Measurements from ENCODE around the gene SAMD5.

Gene SAMD5

DNA sequence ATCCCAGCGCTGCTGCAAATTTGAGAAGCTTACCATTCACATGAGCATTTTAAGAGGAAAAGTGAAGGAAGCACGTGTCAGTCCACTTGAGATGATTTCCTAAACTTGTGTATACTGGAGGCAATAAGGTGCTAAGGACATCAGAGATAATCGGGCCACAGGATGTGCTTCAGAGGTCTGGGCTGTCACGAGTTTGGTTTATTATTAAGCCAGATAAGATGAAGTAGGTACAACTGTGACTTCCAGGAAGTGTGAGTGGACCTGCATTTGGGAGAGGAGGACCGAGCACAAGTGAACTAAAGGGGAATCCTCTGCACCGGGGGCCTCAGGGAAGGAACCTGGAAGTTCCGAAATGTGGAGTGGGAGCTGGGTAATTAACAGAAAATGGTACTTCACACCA lies 1.4 kb downstream of the SAMD5 start:
- TF ChIP-seq L3MBTL2 (conservative IDR thresholded peaks at IDR 0.05), result no peak
- ChIA-PET POLR2A (no interaction called here), CTCF (interaction anchor here (0.7 to 0.9 kb wide), 3 partner anchors 16 to 200 kb away, joined by 3 to 4 read pairs (median 3); no protein-coding TSS in a partner anchor)
- DNase-seq (ENCODE audit: extremely low spot score), result no peak

DNA sequence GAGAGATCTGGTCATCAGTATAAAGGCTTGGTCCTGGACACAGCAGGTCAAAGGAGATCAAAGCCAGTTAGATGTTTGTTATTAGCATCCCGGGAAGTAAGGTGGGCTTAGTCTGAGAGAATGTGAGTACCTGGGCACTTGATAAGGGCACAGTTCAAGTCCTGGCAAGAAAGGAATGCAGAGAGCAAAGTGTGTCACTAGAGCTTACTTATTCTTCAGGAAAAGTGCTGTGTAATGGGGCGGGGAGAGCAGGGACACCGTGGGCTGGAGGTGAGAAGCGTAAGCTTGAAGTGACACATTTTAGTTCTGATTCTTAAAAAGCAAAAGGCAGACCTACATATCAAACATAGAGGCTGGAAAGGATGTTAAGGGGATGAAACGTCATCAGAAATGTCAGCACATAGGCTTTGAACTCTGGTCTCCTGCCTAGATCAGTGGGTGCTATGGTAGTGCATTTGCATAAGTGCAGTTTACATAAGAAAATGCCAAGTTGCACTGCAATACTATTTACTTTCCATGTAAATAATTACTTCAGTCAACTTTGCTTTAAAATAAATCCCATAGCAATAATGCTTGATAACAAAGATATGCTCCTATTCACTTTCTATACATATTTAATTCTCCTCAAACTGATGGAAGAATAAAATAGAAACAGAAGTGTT lies 2.6 kb downstream of the SAMD5 start:
- CTCF ChIA-PET, result no interaction called here
- TF ChIP-seq ZNF384 (IDR thresholded peaks at IDR 0.05) (no peak), ARNT (IDR thresholded peaks at IDR 0.05) (no peak), ELF4 (IDR thresholded peaks at IDR 0.05) (no peak), HDGF (IDR thresholded peaks at IDR 0.05; ENCODE audit: borderline replicate concordance) (no peak), LEF1 (IDR thresholded peaks at IDR 0.05; ENCODE audit: borderline replicate concordance) (no peak), FOXM1 (IDR thresholded peaks at IDR 0.05; ENCODE audit: borderline replicate concordance) (no peak), SUZ12 (IDR thresholded peaks at IDR 0.05) (no peak), TARDBP (IDR thresholded peaks at IDR 0.05) (no peak), FOXA1 (IDR thresholded peaks at IDR 0.05) (no peak), BHLHE40 (IDR thresholded peaks at IDR 0.05; ENCODE audit: borderline replicate concordance) (no peak), NFRKB (IDR thresholded peaks at IDR 0.05) (no peak), L3MBTL2 (conservative IDR thresholded peaks at IDR 0.05) (no peak), CTBP1 (IDR thresholded peaks at IDR 0.05; ENCODE audit: borderline replicate concordance) (no peak)
- TF ChIP-seq, protein P1, sequence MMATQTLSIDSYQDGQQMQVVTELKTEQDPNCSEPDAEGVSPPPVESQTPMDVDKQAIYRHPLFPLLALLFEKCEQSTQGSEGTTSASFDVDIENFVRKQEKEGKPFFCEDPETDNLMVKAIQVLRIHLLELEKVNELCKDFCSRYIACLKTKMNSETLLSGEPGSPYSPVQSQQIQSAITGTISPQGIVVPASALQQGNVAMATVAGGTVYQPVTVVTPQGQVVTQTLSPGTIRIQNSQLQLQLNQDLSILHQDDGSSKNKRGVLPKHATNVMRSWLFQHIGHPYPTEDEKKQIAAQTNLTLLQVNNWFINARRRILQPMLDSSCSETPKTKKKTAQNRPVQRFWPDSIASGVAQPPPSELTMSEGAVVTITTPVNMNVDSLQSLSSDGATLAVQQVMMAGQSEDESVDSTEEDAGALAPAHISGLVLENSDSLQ (IDR thresholded peaks at IDR 0.05), result no peak
- POLR2A ChIA-PET, result interaction anchor here (0.6 kb wide), 1 partner anchor 8 kb away, joined by 3 read pairs; no protein-coding TSS in a partner anchor
- no peak for DNase-seq (ENCODE audit: extremely low spot score)

DNA sequence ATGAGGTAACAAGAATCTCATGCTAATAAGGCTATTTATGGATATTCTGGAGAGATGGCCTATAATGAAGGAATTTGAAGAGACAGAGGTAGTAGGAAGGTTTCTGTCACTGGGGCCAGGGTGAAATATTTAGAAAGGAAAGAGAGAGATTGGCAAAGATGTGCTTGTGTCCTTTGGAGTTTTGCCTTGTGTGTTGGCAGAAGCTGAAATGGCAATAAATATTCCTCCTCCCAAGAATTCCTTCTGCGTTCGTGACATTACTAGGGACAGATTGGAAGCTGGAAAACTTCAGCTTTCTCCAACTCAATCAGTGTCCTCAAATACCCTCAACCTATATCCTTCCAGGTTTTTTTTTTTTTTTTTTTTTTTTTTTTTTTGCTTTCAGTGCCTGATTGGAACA lies 6.3 kb downstream of the SAMD5 start:
- DNase-seq (ENCODE audit: extremely low spot score), result no peak
- TF ChIP-seq FOXA1 (IDR thresholded peaks at IDR 0.05), result no peak
- no peak for TF ChIP-seq HDGF (IDR thresholded peaks at IDR 0.05; ENCODE audit: borderline replicate concordance)
- no peak for TF ChIP-seq NFRKB (IDR thresholded peaks at IDR 0.05)
- no peak for TF ChIP-seq L3MBTL2 (conservative IDR thresholded peaks at IDR 0.05)
- TF ChIP-seq SP1 (IDR thresholded peaks at IDR 0.05), result no peak
- no peak for TF ChIP-seq BHLHE40 (IDR thresholded peaks at IDR 0.05; ENCODE audit: borderline replicate concordance)
- TF ChIP-seq LEF1 (IDR thresholded peaks at IDR 0.05; ENCODE audit: borderline replicate concordance), result no peak
- TF ChIP-seq CTBP1 (IDR thresholded peaks at IDR 0.05; ENCODE audit: borderline replicate concordance), result no peak
- TF ChIP-seq ARNT (IDR thresholded peaks at IDR 0.05), result no peak
- no peak for TF ChIP-seq TARDBP (IDR thresholded peaks at IDR 0.05)
- TF ChIP-seq SUZ12 (IDR thresholded peaks at IDR 0.05), result no peak
- no peak for TF ChIP-seq FOXK2 (IDR thresholded peaks at IDR 0.05)
- TF ChIP-seq, protein P1 (IDR thresholded peaks at IDR 0.05), result no peak
- no peak for TF ChIP-seq ZNF384 (IDR thresholded peaks at IDR 0.05)
- TF ChIP-seq ELF4 (IDR thresholded peaks at IDR 0.05), result no peak
- TF ChIP-seq FOXM1 (IDR thresholded peaks at IDR 0.05; ENCODE audit: borderline replicate concordance), result no peak
- POLR2A ChIA-PET, result no interaction called here

DNA sequence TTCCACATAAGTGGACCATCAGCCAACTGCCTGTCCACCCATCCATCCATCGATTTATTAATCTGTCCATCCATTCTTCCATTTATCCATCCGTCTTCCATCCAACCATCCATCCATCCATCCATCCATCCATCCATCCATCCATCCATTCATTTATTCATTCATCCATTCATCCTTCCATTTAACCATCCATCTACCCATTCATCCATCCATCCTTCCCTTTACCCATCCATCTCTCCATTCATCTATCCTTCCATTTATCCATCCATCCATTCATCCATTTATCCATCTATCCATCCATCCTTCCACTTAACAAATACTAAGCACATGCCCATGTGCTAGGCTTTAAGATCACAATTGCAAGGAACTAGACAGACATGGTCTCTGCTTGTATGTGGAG lies 6.8 kb downstream of the SAMD5 start:
- CTCF ChIA-PET, result interaction anchor here (0.6 kb wide), 1 partner anchor 251 kb away, joined by 3 read pairs; no protein-coding TSS in a partner anchor
- no peak for DNase-seq (ENCODE audit: extremely low spot score)
- POLR2A ChIA-PET, result no interaction called here
- TF ChIP-seq CTBP1 (IDR thresholded peaks at IDR 0.05; ENCODE audit: borderline replicate concordance) (no peak), ELF4 (IDR thresholded peaks at IDR 0.05) (no peak), L3MBTL2 (conservative IDR thresholded peaks at IDR 0.05) (no peak), NFRKB (IDR thresholded peaks at IDR 0.05) (no peak), BHLHE40 (IDR thresholded peaks at IDR 0.05; ENCODE audit: borderline replicate concordance) (no peak), FOXM1 (IDR thresholded peaks at IDR 0.05; ENCODE audit: borderline replicate concordance) (no peak), SUZ12 (IDR thresholded peaks at IDR 0.05) (no peak), FOXA1 (IDR thresholded peaks at IDR 0.05) (no peak), ARNT (IDR thresholded peaks at IDR 0.05) (no peak), LEF1 (IDR thresholded peaks at IDR 0.05; ENCODE audit: borderline replicate concordance) (no peak), ZNF384 (IDR thresholded peaks at IDR 0.05) (no peak), TARDBP (IDR thresholded peaks at IDR 0.05) (no peak), FOXK2 (IDR thresholded peaks at IDR 0.05) (no peak), HDGF (IDR thresholded peaks at IDR 0.05; ENCODE audit: borderline replicate concordance) (no peak), SP1 (IDR thresholded peaks at IDR 0.05) (no peak)
- TF ChIP-seq, protein P1 (IDR thresholded peaks at IDR 0.05), result no peak

More for the DNA sequence above, 6.3 kb downstream of the SAMD5 start:
- CTCF ChIA-PET, result interaction anchor here (0.6 kb wide), 1 partner anchor 252 kb away, joined by 3 read pairs; no protein-coding TSS in a partner anchor

DNA sequence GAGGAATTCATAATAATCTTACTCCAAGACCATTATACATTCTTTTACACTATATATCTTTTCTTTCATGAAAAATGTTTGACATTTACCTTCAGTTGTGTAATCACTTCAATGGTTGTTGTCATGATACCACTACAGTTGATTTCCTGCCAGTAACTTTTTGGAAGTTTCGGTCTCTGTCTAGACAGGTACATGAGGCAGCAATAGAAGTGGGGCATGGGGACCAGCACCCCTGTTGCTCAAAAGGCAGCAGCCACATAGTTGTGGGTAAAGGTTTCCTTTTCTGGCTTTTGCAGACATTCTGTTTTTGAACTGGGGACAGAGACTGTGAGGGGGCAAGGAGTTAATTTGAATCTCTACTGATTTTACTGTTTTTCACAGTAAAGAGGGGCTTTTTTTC lies 14.1 kb downstream of the SAMD5 start:
- POLR2A ChIA-PET, result no interaction called here
- no peak for DNase-seq (ENCODE audit: extremely low spot score)
- CTCF ChIA-PET, result no interaction called here
- TF ChIP-seq SP1 (IDR thresholded peaks at IDR 0.05) (no peak), SUZ12 (IDR thresholded peaks at IDR 0.05) (no peak), HDGF (IDR thresholded peaks at IDR 0.05; ENCODE audit: borderline replicate concordance) (no peak), ZNF384 (IDR thresholded peaks at IDR 0.05) (no peak), LEF1 (IDR thresholded peaks at IDR 0.05; ENCODE audit: borderline replicate concordance) (no peak), FOXA1 (IDR thresholded peaks at IDR 0.05) (no peak), FOXM1 (IDR thresholded peaks at IDR 0.05; ENCODE audit: borderline replicate concordance) (no peak), ARNT (IDR thresholded peaks at IDR 0.05) (no peak), ELF4 (IDR thresholded peaks at IDR 0.05) (no peak), L3MBTL2 (conservative IDR thresholded peaks at IDR 0.05) (no peak), NFRKB (IDR thresholded peaks at IDR 0.05) (no peak), FOXK2 (IDR thresholded peaks at IDR 0.05) (no peak), TARDBP (IDR thresholded peaks at IDR 0.05) (no peak)
- TF ChIP-seq, protein P1 (IDR thresholded peaks at IDR 0.05), result no peak
